HEK293T (cell line): ENCODE data around the gene KMT2B.

Source experiments
- ARNT ChIP-seq: fragments of 450-650 bp; IDR thresholded peaks from 2 replicates; pipeline ENCODE4 v1.6.1; 2017; ENCODE audit warnings: mild to moderate bottlenecking
- BHLHE40 ChIP-seq: fragments of 450-650 bp; IDR thresholded peaks from 2 replicates; pipeline ENCODE4 v1.6.1; 2016; ENCODE audit warnings: mild to moderate bottlenecking, moderate library complexity, borderline replicate concordance
- CTBP1 ChIP-seq: fragments of 450-650 bp; IDR thresholded peaks from 2 replicates; pipeline ENCODE4 v1.6.1; 2016; ENCODE audit warnings: borderline replicate concordance
- ELF4 ChIP-seq: fragments of 450-650 bp; IDR thresholded peaks from 2 replicates; pipeline ENCODE4 v1.6.1; 2017; ENCODE audit warnings: antibody characterized with exemption
- FOXA1 ChIP-seq: fragments of 450-650 bp; IDR thresholded peaks from 2 replicates; pipeline ENCODE4 v1.6.1; 2016; ENCODE audit warnings: mild to moderate bottlenecking
- FOXK2 ChIP-seq: fragments of 450-650 bp; IDR thresholded peaks from 2 replicates; pipeline ENCODE4 v1.6.1; 2016; ENCODE audit warnings: mild to moderate bottlenecking
- FOXM1 ChIP-seq: fragments of 450-650 bp; IDR thresholded peaks from 2 replicates; pipeline ENCODE4 v1.6.1; 2017; ENCODE audit warnings: mild to moderate bottlenecking, borderline replicate concordance
- HDGF ChIP-seq: fragments of 450-650 bp; IDR thresholded peaks from 2 replicates; pipeline ENCODE4 v1.6.1; 2017; ENCODE audit warnings: antibody characterized with exemption, borderline replicate concordance
- SP1 ChIP-seq: fragments of 450-650 bp; IDR thresholded peaks from 2 replicates; pipeline ENCODE4 v1.6.1; 2017
- SUZ12 ChIP-seq: fragments of 450-650 bp; IDR thresholded peaks from 2 replicates; pipeline ENCODE4 v1.6.1; 2016; ENCODE audit warnings: mild to moderate bottlenecking
- TARDBP ChIP-seq: fragments of 450-650 bp; IDR thresholded peaks from 2 replicates; pipeline ENCODE4 v1.6.1; 2016
- ZNF384 ChIP-seq: fragments of 450-650 bp; IDR thresholded peaks from 2 replicates; pipeline ENCODE4 v1.6.1; 2016
- TF ChIP-seq, protein P1 (sequence below): fragments of 450-650 bp; IDR thresholded peaks from 2 replicates; pipeline ENCODE4 v1.6.1; 2016

DNA sequence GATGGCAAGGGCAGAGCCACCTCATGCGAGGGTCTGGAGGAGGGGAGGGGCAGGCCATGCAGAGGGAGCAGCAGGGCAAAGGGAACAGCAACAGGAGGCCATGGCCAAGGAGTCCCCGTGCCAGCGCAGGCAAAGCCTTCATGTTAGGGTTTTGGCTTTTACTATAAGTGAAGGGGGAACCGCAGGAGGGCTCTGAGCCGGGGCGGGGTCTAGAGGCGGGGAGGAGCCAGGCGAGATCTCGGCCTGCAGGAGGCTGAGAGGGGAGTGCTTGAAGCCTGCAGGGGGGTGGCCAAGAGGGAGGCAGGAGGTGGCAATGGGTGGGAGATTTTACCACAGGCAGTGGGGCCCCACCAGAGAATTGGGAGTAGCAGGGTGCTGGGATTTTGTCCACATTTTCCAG lies 63.8 kb downstream of the KMT2B start:
- TF ChIP-seq TARDBP (no peak), FOXM1 (no peak), ELF4 (no peak), SP1 (no peak), BHLHE40 (no peak), FOXA1 (no peak), FOXK2 (no peak), HDGF (no peak), SUZ12 (no peak), ZNF384 (no peak), ARNT (no peak), CTBP1 (no peak)
- TF ChIP-seq, protein P1, sequence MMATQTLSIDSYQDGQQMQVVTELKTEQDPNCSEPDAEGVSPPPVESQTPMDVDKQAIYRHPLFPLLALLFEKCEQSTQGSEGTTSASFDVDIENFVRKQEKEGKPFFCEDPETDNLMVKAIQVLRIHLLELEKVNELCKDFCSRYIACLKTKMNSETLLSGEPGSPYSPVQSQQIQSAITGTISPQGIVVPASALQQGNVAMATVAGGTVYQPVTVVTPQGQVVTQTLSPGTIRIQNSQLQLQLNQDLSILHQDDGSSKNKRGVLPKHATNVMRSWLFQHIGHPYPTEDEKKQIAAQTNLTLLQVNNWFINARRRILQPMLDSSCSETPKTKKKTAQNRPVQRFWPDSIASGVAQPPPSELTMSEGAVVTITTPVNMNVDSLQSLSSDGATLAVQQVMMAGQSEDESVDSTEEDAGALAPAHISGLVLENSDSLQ = no peak
